ENCODE measurements around the gene CEP55. TPM values are rescaled to one million over a fixed set of nuclear protein-coding genes. Genes with fewer than 3 reads are reported as not detected.

Gene CEP55
- polyA plus RNA-seq, 2 of the 4 experiments (the other 2 are of a cell fraction), result 52.4 to 87.0 TPM

DNA sequence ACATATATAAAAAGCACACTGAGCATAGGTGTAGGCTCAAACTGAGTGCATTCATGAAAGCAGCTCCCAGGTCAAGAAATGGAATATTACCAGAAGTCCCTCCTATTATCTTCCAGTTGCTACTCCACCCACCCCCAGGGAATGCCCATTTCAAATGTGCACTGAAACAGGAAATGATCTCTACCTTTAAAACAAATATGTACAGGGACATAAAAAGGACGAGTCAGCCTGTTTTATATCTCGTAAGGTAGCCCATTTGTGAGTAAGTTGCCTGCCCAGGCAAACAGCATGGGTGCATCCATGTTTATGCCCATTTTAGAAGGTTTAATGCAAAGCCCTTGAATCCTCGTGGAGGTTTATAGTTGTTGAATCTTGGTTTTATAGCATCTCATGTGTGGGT lies 80.5 kb downstream of the CEP55 start:
- Histone ChIP-seq H3K9me3 (peaks cover 7% of the 10 kb centered on the region; the same call in 1 of the 3 replicates), H3K4me3 (no peak overlapping the region), H3K4me1 (peaks cover 22% of the 10 kb centered on the region), H3K4me2 (peak overlapping the region; percentile 13; the same call in 2 of the 3 replicates), H3K27ac (peak overlapping the region in 1 of 2 experiments; percentile 49; a peak in 2 of 6 replicates)
- no peak for TF ChIP-seq EHF (CRISPR knock-in tag; IDR thresholded peaks at IDR 0.05)
- peak; percentile 12 for TF ChIP-seq MAFK (IDR thresholded peaks at IDR 0.05; ENCODE audit: partially characterized antibody)
- no peak for TF ChIP-seq RCOR1 (IDR thresholded peaks at IDR 0.05; ENCODE audit: low read depth, low read length)
- 39% methylated on average over 3 of the region's 3 CpGs for WGBS (ENCODE audit: missing lambda C conversion rate)
- DNase-seq (ENCODE audit: low read depth in 1 of 2, low spot score in 1 of 2) (no peak), FAIRE-seq (no peak), ATAC-seq (no peak)
- POLR2A ChIA-PET, result no interaction called here
- CTCF ChIA-PET, result interaction anchor here (1.0 to 1.6 kb wide), 2 partner anchors 11 to 23 kb away, joined by 3 read pairs; no protein-coding TSS in a partner anchor

DNA sequence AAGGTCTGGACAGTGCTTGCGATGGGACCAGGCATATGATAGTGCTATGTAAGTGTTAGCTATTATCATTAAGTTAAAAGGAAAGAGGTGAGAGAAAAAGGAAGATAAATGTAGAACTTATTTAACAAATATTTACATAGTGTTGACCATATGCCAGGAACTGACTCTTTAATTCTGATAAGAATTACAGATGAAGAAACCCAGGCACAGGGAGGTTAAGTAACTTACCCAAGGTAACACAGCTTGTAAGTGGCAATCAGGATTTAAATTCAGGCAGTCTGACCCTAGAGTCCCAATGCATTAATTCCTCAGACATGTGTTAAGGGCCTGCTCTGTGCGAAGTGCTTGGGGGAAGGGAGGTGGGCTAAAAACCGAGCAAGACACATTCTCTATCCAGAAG lies 81.2 kb downstream of the CEP55 start:
- H3K27ac ChIP-seq, result peak overlapping the region in 1 of 2 experiments; percentile 49; a peak in 1 of 6 replicates
- TF ChIP-seq HOXA7 (CRISPR knock-in tag; IDR thresholded peaks at IDR 0.05) (no peak), NPAS2 (CRISPR knock-in tag; IDR thresholded peaks at IDR 0.05; ENCODE audit: borderline replicate concordance) (no peak), ZC3H11A (IDR thresholded peaks at IDR 0.05) (no peak), POLR2AphosphoS2 (conservative IDR thresholded peaks at IDR 0.05; ENCODE audit: low read length) (no peak), RFX5 (IDR thresholded peaks at IDR 0.05) (no peak), FOSL2 (IDR thresholded peaks at IDR 0.05) (no peak), FOSL2 (CRISPR knock-in tag; IDR thresholded peaks at IDR 0.05) (no peak), RARB (CRISPR knock-in tag; IDR thresholded peaks at IDR 0.05) (no peak), ESRRA (IDR thresholded peaks at IDR 0.05; ENCODE audit: borderline replicate concordance, low read length) (no peak), RAD21 (conservative IDR thresholded peaks at IDR 0.05 in 1 of 2, IDR thresholded peaks at IDR 0.05 in 1 of 2) (no peak), CBX8 (IDR thresholded peaks at IDR 0.05) (no peak), ELK1 (IDR thresholded peaks at IDR 0.05; ENCODE audit: low read depth, low read length) (no peak), CEBPB (IDR thresholded peaks at IDR 0.05) (no peak)
- TF ChIP-seq, protein P1, sequence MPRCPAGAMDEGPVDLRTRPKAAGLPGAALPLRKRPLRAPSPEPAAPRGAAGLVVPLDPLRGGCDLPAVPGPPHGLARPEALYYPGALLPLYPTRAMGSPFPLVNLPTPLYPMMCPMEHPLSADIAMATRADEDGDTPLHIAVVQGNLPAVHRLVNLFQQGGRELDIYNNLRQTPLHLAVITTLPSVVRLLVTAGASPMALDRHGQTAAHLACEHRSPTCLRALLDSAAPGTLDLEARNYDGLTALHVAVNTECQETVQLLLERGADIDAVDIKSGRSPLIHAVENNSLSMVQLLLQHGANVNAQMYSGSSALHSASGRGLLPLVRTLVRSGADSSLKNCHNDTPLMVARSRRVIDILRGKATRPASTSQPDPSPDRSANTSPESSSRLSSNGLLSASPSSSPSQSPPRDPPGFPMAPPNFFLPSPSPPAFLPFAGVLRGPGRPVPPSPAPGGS (IDR thresholded peaks at IDR 0.05), result no peak
- TF ChIP-seq, protein P2, sequence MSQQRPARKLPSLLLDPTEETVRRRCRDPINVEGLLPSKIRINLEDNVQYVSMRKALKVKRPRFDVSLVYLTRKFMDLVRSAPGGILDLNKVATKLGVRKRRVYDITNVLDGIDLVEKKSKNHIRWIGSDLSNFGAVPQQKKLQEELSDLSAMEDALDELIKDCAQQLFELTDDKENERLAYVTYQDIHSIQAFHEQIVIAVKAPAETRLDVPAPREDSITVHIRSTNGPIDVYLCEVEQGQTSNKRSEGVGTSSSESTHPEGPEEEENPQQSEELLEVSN (IDR thresholded peaks at IDR 0.05; ENCODE audit: borderline replicate concordance, low read depth), result no peak
- TF ChIP-seq, protein P3, sequence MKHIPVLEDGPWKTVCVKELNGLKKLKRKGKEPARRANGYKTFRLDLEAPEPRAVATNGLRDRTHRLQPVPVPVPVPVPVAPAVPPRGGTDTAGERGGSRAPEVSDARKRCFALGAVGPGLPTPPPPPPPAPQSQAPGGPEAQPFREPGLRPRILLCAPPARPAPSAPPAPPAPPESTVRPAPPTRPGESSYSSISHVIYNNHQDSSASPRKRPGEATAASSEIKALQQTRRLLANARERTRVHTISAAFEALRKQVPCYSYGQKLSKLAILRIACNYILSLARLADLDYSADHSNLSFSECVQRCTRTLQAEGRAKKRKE (CRISPR knock-in tag; IDR thresholded peaks at IDR 0.05; ENCODE audit: low read depth), result no peak
- peaks cover 22% of the 10 kb centered on the region for H3K4me1 ChIP-seq
- H3K9me3 ChIP-seq, result peaks cover 7% of the 10 kb centered on the region; the same call in 1 of the 3 replicates
- no peak for FAIRE-seq
- ATAC-seq, result no peak
- no peak overlapping the region for H3K4me3 ChIP-seq
- ChIA-PET POLR2A (no interaction called here), CTCF (interaction anchor here (0.6 to 2.3 kb wide), 4 partner anchors 12 to 103 kb away, joined by 3 to 7 read pairs (median 3); no protein-coding TSS in a partner anchor)
- DNase-seq (ENCODE audit: low read depth in 1 of 2, low spot score in 1 of 2), result no peak
- peak overlapping the region; percentile 13; the same call in 1 of the 3 replicates for H3K4me2 ChIP-seq
- 87% methylated on average over 3 of the region's 3 CpGs for WGBS (ENCODE audit: missing lambda C conversion rate)

Small RNAs within 50 kb of the gene (small RNA-seq; reads per million reads assigned to genes)
- gene RNA5SP323, result 0 reads per million in 6 experiments

Other genes starting within 250 kb of the CEP55 start
- 229 and 265 TPM in 2 replicates for gene MYOF, start 14.3 kb upstream of the CEP55 start, polyA plus RNA-seq (2011; rRNA removed)
- gene MYOF, start 14.3 kb upstream of the CEP55 start, polyA plus RNA-seq (2017; fragmentation: RNase III; extraction: RNeasy Plus Mini Kit Qiagen cat#74134 plus additional on column Dnase treatment), result 190 to 217 TPM (median 191 TPM) in 3 replicates
- gene FFAR4, start 70.1 kb downstream of the CEP55 start, polyA plus RNA-seq (2011; rRNA removed), result 0.17 and 0.25 TPM in 2 replicates
- gene FFAR4, start 70.1 kb downstream of the CEP55 start, polyA plus RNA-seq (2017; fragmentation: RNase III; extraction: RNeasy Plus Mini Kit Qiagen cat#74134 plus additional on column Dnase treatment), result 0.15 to 0.29 TPM (median 0.17 TPM) in 3 replicates
- 8.2 and 11.2 TPM in 2 replicates for gene RBP4, start 104.6 kb downstream of the CEP55 start, polyA plus RNA-seq (2011; rRNA removed)
- gene RBP4, start 104.6 kb downstream of the CEP55 start, polyA plus RNA-seq (2017; fragmentation: RNase III; extraction: RNeasy Plus Mini Kit Qiagen cat#74134 plus additional on column Dnase treatment), result 5.6 to 6.2 TPM (median 6.0 TPM) in 3 replicates
- not detected in 2 replicates for gene PDE6C, start 115.9 kb downstream of the CEP55 start, polyA plus RNA-seq (2011; rRNA removed)
- not detected in 3 replicates for gene PDE6C, start 115.9 kb downstream of the CEP55 start, polyA plus RNA-seq (2017; fragmentation: RNase III; extraction: RNeasy Plus Mini Kit Qiagen cat#74134 plus additional on column Dnase treatment)
- gene FRA10AC1, start 206.0 kb downstream of the CEP55 start, polyA plus RNA-seq (2011; rRNA removed), result 10.0 and 20.5 TPM in 2 replicates
- gene FRA10AC1, start 206.0 kb downstream of the CEP55 start, polyA plus RNA-seq (2017; fragmentation: RNase III; extraction: RNeasy Plus Mini Kit Qiagen cat#74134 plus additional on column Dnase treatment), result 10.4 to 11.1 TPM (median 10.8 TPM) in 3 replicates